Nephron (organoid): ENCODE results near the gene HOXD10.

ENCODE experiments used
- H3K27ac Mint-ChIP-seq, 3 experiments: 2 replicates each; pipeline ENCODE4 v1.8.0; 2020; ENCODE audit warnings: mixed read lengths in 3 of 3, mild to moderate bottlenecking in 2 of 3, moderate library complexity in 1 of 3
- H3K27me3 Mint-ChIP-seq: 2 replicates; pipeline ENCODE4 v1.8.0; 2021; ENCODE audit warnings: low read depth, mild to moderate bottlenecking, moderate library complexity, mixed read lengths
- H3K36me3 Mint-ChIP-seq: 2 replicates; pipeline ENCODE4 v1.8.0; 2020; ENCODE audit warnings: low read depth, mixed read lengths
- H3K4me1 Mint-ChIP-seq: 2 replicates; pipeline ENCODE4 v1.8.0; 2020; ENCODE audit warnings: mixed read lengths
- H3K4me3 Mint-ChIP-seq, 3 experiments: 2 replicates each; pipeline ENCODE4 v1.8.0; 2020; ENCODE audit warnings: mild to moderate bottlenecking in 3 of 3, mixed read lengths in 3 of 3, moderate library complexity in 2 of 3
- H3K9me3 Mint-ChIP-seq: 2 replicates; pipeline ENCODE4 v1.8.0; 2020; ENCODE audit warnings: mixed read lengths
- TF ChIP-seq, protein P1 (sequence below), 3 experiments: fragments of 200-600 bp; sonication (generic); IDR thresholded peaks; one replicate each; pipeline ENCODE4 v1.5.0; 2021; ENCODE audit warnings: antibody characterized with exemption in 3 of 3; ENCODE audit not compliant: unreplicated experiment in 3 of 3

Gene HOXD10

GRCh38 chr2:176103742-176104315 lies 12.7 kb upstream of the HOXD10 start:
- Mint-ChIP-seq H3K4me3 (peak overlapping the region; percentile 9 to 86 (median 48)), H3K9me3 (no peaks in the 10 kb centered on the region), H3K27me3 (peaks cover 96% of the 10 kb centered on the region), H3K27ac (peak overlapping the region in 2 of 3 experiments; percentile 7 to 94), H3K36me3 (peaks cover 4% of the 10 kb centered on the region), H3K4me1 (peaks cover 27% of the 10 kb centered on the region)
- TF ChIP-seq, protein P1, sequence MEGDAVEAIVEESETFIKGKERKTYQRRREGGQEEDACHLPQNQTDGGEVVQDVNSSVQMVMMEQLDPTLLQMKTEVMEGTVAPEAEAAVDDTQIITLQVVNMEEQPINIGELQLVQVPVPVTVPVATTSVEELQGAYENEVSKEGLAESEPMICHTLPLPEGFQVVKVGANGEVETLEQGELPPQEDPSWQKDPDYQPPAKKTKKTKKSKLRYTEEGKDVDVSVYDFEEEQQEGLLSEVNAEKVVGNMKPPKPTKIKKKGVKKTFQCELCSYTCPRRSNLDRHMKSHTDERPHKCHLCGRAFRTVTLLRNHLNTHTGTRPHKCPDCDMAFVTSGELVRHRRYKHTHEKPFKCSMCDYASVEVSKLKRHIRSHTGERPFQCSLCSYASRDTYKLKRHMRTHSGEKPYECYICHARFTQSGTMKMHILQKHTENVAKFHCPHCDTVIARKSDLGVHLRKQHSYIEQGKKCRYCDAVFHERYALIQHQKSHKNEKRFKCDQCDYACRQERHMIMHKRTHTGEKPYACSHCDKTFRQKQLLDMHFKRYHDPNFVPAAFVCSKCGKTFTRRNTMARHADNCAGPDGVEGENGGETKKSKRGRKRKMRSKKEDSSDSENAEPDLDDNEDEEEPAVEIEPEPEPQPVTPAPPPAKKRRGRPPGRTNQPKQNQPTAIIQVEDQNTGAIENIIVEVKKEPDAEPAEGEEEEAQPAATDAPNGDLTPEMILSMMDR (IDR thresholded peaks at IDR 0.05; ENCODE audit: unreplicated experiment in 3 of 3): no peak

- Mint-ChIP-seq H3K36me3 (peaks cover 11% of the 10 kb centered on the region), H3K9me3 (no peaks in the 10 kb centered on the region), H3K27ac (peak overlapping the region in 2 of 3 experiments; percentile 7 to 94), H3K27me3 (peaks cover 96% of the 10 kb centered on the region), H3K4me1 (peaks cover 31% of the 10 kb centered on the region), H3K4me3 (peak overlapping the region; percentile 69 to 86 (median 82))
- TF ChIP-seq, protein P1 (IDR thresholded peaks at IDR 0.05; ENCODE audit: unreplicated experiment in 3 of 3): no peak
Measured at GRCh38 chr2:176104316-176105077, 12.1 kb upstream of the HOXD10 start.

GRCh38 chr2:176105078-176105729 lies 11.4 kb upstream of the HOXD10 start:
- TF ChIP-seq, protein P1 (IDR thresholded peaks at IDR 0.05; ENCODE audit: unreplicated experiment in 3 of 3): no peak
- H3K27ac Mint-ChIP-seq: peak overlapping the region in 1 of 3 experiments; percentile 94
- H3K9me3 Mint-ChIP-seq: no peaks in the 10 kb centered on the region

GRCh38 chr2:176105730-176106580 lies 10.6 kb upstream of the HOXD10 start:
- TF ChIP-seq, protein P1 (IDR thresholded peaks at IDR 0.05; ENCODE audit: unreplicated experiment in 3 of 3): no peak

More at GRCh38 chr2:176105078-176105729, 11.4 kb upstream of the HOXD10 start:
- Mint-ChIP-seq H3K36me3 (peaks cover 18% of the 10 kb centered on the region), H3K27me3 (peaks cover 96% of the 10 kb centered on the region), H3K4me1 (peaks cover 32% of the 10 kb centered on the region), H3K4me3 (peak overlapping the region; percentile 69 to 86 (median 82))

More at GRCh38 chr2:176105730-176106580, 10.6 kb upstream of the HOXD10 start:
- Mint-ChIP-seq H3K36me3 (peaks cover 23% of the 10 kb centered on the region), H3K4me3 (peak overlapping the region; percentile 51 to 86 (median 82)), H3K4me1 (peaks cover 32% of the 10 kb centered on the region), H3K27me3 (peaks cover 96% of the 10 kb centered on the region), H3K27ac (peak overlapping the region in 2 of 3 experiments; percentile 6 to 94), H3K9me3 (no peaks in the 10 kb centered on the region)
